Right atrium auricular region (tissue), 2 donors: ENCODE results near the gene ASB3. TPM values are rescaled to one million over a fixed set of nuclear protein-coding genes. Genes with fewer than 3 reads are reported as not detected.

Experiments
- DNase-seq: peaks from one replicate; pipeline ENCODE4 v3.0.0-alpha.2; 2019; ENCODE audit warnings: low spot score
- H3K27ac ChIP-seq, 2 donors: fragments of 200-600 bp; sonication (generic); 1 replicate in 1 of 2; 2 replicates in 1 of 2; pipeline ENCODE4 v1.5.1; 2016 to 2019
- H3K27me3 ChIP-seq, 2 donors: fragments of 200-600 bp; sonication (generic); one replicate each; pipeline versions ENCODE4 v1.5.1 to v1.6.0; 2017 to 2019
- H3K36me3 ChIP-seq: fragments of 200-600 bp; sonication (generic); one replicate; pipeline ENCODE4 v1.5.1; 2016
- H3K4me1 ChIP-seq, 2 donors: fragments of 200-600 bp; sonication (generic); one replicate each; pipeline versions ENCODE4 v1.5.1 to v1.6.0; 2017 to 2019
- H3K4me3 ChIP-seq, 2 donors: fragments of 200-600 bp; sonication (generic); 1 replicate in 1 of 2; 2 replicates in 1 of 2; pipeline ENCODE4 v1.5.1; 2017 to 2019; ENCODE audit warnings: mild to moderate bottlenecking in 1 of 2, moderate library complexity in 1 of 2
- H3K9me3 ChIP-seq, 2 donors: fragments of 200-600 bp; sonication (generic); one replicate each; pipeline ENCODE4 v1.5.1; 2019
- total RNA-seq, 2 donors: library from RNA; depleted of rRNA; stranded (reverse); fragments of >200 nt; gene quantifications; one replicate each; pipeline ENCODE4 v1.1.0, GENCODE V29; 2016
- TF ChIP-seq, protein P1 (sequence below), 2 donors: fragments of 200-600 bp; sonication (generic); IDR thresholded peaks; one replicate each; pipeline ENCODE4 v1.5.1; 2019; ENCODE audit warnings: antibody characterized with exemption in 2 of 2

The ASB3 gene
- total RNA-seq, 2 donors from 2014 or later, result 9.2 to 11.4 TPM

GRCh38 chr2:53793821-53794220 is 7.1 kb upstream of the ASB3 start:
- TF ChIP-seq, protein P1, sequence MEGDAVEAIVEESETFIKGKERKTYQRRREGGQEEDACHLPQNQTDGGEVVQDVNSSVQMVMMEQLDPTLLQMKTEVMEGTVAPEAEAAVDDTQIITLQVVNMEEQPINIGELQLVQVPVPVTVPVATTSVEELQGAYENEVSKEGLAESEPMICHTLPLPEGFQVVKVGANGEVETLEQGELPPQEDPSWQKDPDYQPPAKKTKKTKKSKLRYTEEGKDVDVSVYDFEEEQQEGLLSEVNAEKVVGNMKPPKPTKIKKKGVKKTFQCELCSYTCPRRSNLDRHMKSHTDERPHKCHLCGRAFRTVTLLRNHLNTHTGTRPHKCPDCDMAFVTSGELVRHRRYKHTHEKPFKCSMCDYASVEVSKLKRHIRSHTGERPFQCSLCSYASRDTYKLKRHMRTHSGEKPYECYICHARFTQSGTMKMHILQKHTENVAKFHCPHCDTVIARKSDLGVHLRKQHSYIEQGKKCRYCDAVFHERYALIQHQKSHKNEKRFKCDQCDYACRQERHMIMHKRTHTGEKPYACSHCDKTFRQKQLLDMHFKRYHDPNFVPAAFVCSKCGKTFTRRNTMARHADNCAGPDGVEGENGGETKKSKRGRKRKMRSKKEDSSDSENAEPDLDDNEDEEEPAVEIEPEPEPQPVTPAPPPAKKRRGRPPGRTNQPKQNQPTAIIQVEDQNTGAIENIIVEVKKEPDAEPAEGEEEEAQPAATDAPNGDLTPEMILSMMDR (IDR thresholded peaks at IDR 0.05), result no peak
- H3K36me3 ChIP-seq, result peaks cover 33% of the 10 kb centered on the region

GRCh38 chr2:53793261-53793660 is 6.5 kb upstream of the ASB3 start:
- TF ChIP-seq, protein P1 (IDR thresholded peaks at IDR 0.05), result no peak
- H3K27ac ChIP-seq, result no peak overlapping the region
- no peak overlapping the region for H3K4me3 ChIP-seq
- no peaks in the 10 kb centered on the region for H3K9me3 ChIP-seq
- peaks cover 0 to 9% of the 10 kb centered on the region in 2 donors for H3K4me1 ChIP-seq
- DNase-seq, result no peak
- H3K27me3 ChIP-seq, result no peaks in the 10 kb centered on the region
- H3K36me3 ChIP-seq, result peaks cover 30% of the 10 kb centered on the region

More at GRCh38 chr2:53793821-53794220, 7.1 kb upstream of the ASB3 start:
- DNase-seq, result no peak
- H3K9me3 ChIP-seq, result no peaks in the 10 kb centered on the region
- H3K27ac ChIP-seq, result no peak overlapping the region
- H3K4me1 ChIP-seq, result peaks cover 0 to 3% of the 10 kb centered on the region in 2 donors
- H3K27me3 ChIP-seq, result no peaks in the 10 kb centered on the region
- no peak overlapping the region for H3K4me3 ChIP-seq

DNA sequence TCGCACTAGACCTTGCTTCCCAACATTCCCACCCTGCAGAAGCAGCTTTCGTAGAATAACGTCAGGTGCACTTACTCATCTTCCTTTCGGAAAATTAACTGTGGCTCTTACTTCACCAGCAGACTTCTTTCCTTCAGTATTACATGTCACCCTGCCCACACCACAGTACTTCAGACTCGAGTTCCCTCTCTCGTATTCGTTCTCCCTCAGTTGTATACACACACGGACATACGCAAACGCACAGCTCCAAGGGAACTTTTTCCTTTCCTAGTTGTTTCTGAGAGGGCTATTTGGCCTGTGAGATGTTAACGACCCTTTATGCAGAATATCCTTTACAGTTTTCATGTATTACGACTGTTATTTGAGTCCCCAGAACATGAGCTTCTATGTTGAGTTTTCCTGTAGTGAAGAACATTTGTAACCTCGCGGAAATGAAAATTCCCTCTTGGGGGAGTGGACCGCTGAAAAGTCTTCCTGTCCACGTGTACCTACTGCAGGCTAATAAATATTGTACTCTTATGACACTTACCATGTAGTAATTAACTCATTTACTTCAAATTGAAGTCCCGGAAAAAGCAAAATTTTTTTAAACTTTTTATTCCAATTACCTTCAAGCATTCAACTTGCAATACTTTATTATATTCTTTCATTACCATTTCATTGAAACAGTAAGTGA is 999 bp upstream of the ASB3 start:
- H3K4me1 ChIP-seq, result peaks cover 0 to 35% of the 10 kb centered on the region in 2 donors
- no peaks in the 10 kb centered on the region for H3K9me3 ChIP-seq
- no peak for DNase-seq
- H3K36me3 ChIP-seq, result no peaks in the 10 kb centered on the region
- H3K27ac ChIP-seq, result peak overlapping the region; percentile 80 to 81
- H3K27me3 ChIP-seq, result no peaks in the 10 kb centered on the region
- H3K4me3 ChIP-seq, result peak overlapping the region; percentile 84 to 90
- TF ChIP-seq, protein P1 (IDR thresholded peaks at IDR 0.05), result no peak

DNA sequence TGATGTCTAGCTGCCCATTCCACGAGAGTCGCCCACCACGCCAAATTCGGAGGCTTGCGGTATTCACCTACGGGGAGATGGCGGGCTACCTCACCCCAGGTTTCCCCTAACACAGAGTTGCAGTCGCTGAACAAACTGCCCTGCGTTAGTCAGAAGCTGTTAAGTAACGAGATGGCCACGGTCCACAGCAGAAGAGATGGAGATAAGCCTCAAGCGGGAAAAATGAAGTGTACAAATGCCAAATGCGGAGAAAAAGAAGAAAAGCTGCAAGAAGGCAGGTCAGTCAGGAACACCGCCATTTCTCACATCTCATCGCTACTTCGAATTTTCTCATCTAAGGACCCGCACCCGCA is 425 bp downstream of the ASB3 start:
- Histone ChIP-seq H3K27me3 (no peaks in the 10 kb centered on the region), H3K27ac (peak overlapping the region; percentile 80 to 81), H3K4me3 (peak overlapping the region; percentile 84 to 90), H3K36me3 (no peaks in the 10 kb centered on the region), H3K4me1 (peaks cover 0 to 35% of the 10 kb centered on the region in 2 donors), H3K9me3 (no peaks in the 10 kb centered on the region)
- peak; percentile 67 for DNase-seq
- TF ChIP-seq, protein P1 (IDR thresholded peaks at IDR 0.05), result no peak

DNA sequence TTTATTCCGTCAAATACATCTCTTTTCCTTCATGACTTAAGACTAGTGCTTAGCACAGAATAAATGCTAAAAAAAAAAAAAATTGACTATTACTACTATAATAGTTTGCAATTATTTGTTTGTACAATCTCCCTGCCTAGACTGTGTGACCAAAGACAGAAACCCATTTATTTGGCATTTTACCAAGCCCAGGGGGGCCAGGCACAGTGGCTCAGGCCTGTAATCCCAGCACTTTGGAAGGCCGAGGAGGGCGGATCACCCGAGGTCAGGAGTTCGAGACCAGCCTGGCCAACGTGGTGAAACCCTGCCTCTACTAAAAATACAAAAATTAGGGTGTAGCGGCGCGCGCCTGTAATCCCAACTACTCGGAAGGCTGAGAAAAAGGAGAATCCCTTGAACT is 1.4 kb downstream of the ASB3 start:
- Histone ChIP-seq H3K27ac (no peak overlapping the region), H3K9me3 (no peaks in the 10 kb centered on the region), H3K4me3 (peak overlapping the region; percentile 84 to 90)

More for the DNA sequence above, 1.4 kb downstream of the ASB3 start:
- TF ChIP-seq, protein P1 (IDR thresholded peaks at IDR 0.05), result no peak
- no peak for DNase-seq
- H3K4me1 ChIP-seq, result peaks cover 0 to 35% of the 10 kb centered on the region in 2 donors
- H3K36me3 ChIP-seq, result no peaks in the 10 kb centered on the region
- no peaks in the 10 kb centered on the region for H3K27me3 ChIP-seq
